IMR-90 (cell line): ENCODE data around the gene CHMP3. TPM values are rescaled to one million over a fixed set of nuclear protein-coding genes. Genes with fewer than 3 reads are reported as not detected.

ENCODE experiments used
- ATAC-seq: fragments of 200-7000 bp; cut with Tn5 transposase; 2 replicates; pipeline ENCODE4 v1.9.1; 2020; ENCODE audit warnings: low read depth, mild to moderate bottlenecking, moderate library complexity
- BruUV-seq: library from RNA; stranded (reverse); fragments of 400-500 nt; replicated peaks from 2 replicates; lab custom pipeline; 2021; lab: Mats Ljungman, UMichigan
- CTCF ChIA-PET: fragments of 300-600 bp; formaldehyde crosslinking; extraction: SDS; loops from one replicate; lab custom pipeline; 2021; ENCODE audit warnings: antibody characterized with exemption; lab: Yijun Ruan, JAX
- POLR2A ChIA-PET: fragments of 300-600 bp; sonication (Branson Sonifier 250); formaldehyde crosslinking; loops from one replicate; lab custom pipeline; 2022; ENCODE audit warnings: antibody characterized with exemption; ENCODE audit not compliant: unreplicated experiment; lab: Charles Lee
- DNase-seq: peaks from one replicate; pipeline ENCODE4 v3.0.0; 2013
- H2AFZ ChIP-seq: replicated peaks from 2 replicates; pipeline ENCODE3; 2013; ENCODE audit warnings: low read length, mild to moderate bottlenecking; ENCODE audit not compliant: poor library complexity
- H2AK5ac ChIP-seq: 2 replicates; pipeline ENCODE4 v1.6.1; 2013; ENCODE audit warnings: low read depth, low read length, inconsistent platforms
- H2AK9ac ChIP-seq: replicated peaks from 2 replicates; pipeline ENCODE3; 2013; ENCODE audit warnings: mild to moderate bottlenecking, low read depth, low read length, moderate library complexity; ENCODE audit not compliant: poor library complexity
- H2BK120ac ChIP-seq: 2 replicates; pipeline ENCODE4 v1.6.1; 2013; ENCODE audit warnings: low read depth, low read length, inconsistent platforms
- H2BK15ac ChIP-seq: 3 replicates; pipeline ENCODE4 v1.6.1; 2013; ENCODE audit warnings: low read depth, low read length, inconsistent platforms
- H2BK20ac ChIP-seq: 2 replicates; pipeline ENCODE4 v1.6.1; 2013; ENCODE audit warnings: low read depth, mild to moderate bottlenecking, inconsistent platforms, low read length, moderate library complexity
- H2BK5ac ChIP-seq: 2 replicates; pipeline ENCODE4 v1.6.1; 2013; ENCODE audit warnings: mild to moderate bottlenecking, low read depth, low read length, inconsistent platforms; ENCODE audit not compliant: poor library complexity, severe bottlenecking
- H3K14ac ChIP-seq: replicated peaks from 2 replicates; pipeline ENCODE4 v1.6.1; 2013; ENCODE audit warnings: low read depth, low read length, inconsistent platforms
- H3K18ac ChIP-seq: 2 replicates; pipeline ENCODE4 v1.6.1; 2013; ENCODE audit warnings: low read depth, low read length, control low read depth
- H3K23ac ChIP-seq: 2 replicates; pipeline ENCODE4 v1.6.1; 2013; ENCODE audit warnings: low read depth, low read length, inconsistent platforms
- H3K27ac ChIP-seq: 2 replicates; pipeline ENCODE4 v1.5.1; 2013; ENCODE audit warnings: mild to moderate bottlenecking, control low read depth, low read length; ENCODE audit not compliant: insufficient read depth
- H3K27me3 ChIP-seq: 2 replicates; pipeline ENCODE4 v1.6.1; 2013; ENCODE audit warnings: low read length; ENCODE audit not compliant: control insufficient read depth, insufficient read depth
- H3K36me3 ChIP-seq: 2 replicates; pipeline ENCODE4 v1.6.1; 2013; ENCODE audit warnings: low read length, mixed read lengths; ENCODE audit not compliant: control insufficient read depth, insufficient read depth
- H3K4ac ChIP-seq: 2 replicates; pipeline ENCODE4 v1.6.1; 2013; ENCODE audit warnings: low read depth, low read length, inconsistent platforms
- H3K4me1 ChIP-seq: 2 replicates; pipeline ENCODE4 v1.6.1; 2013; ENCODE audit warnings: low read length, mixed read lengths; ENCODE audit not compliant: control insufficient read depth, insufficient read depth
- H3K4me2 ChIP-seq: 2 replicates; pipeline ENCODE4 v1.6.1; 2013; ENCODE audit warnings: low read depth, mild to moderate bottlenecking, control low read depth, low read length, moderate library complexity
- H3K4me3 ChIP-seq: 2 replicates; pipeline ENCODE4 v1.5.1; 2013; ENCODE audit warnings: low read depth, mild to moderate bottlenecking, control low read depth, low read length, moderate library complexity; ENCODE audit not compliant: insufficient read depth
- H3K56ac ChIP-seq: 2 replicates; pipeline ENCODE4 v1.6.1; 2013; ENCODE audit warnings: low read length, inconsistent platforms; ENCODE audit not compliant: insufficient read depth; ENCODE audit errors: extremely low read depth
- H3K79me1 ChIP-seq, 2 experiments: 2 replicates each; pipeline ENCODE4 v1.6.1; 2013; ENCODE audit warnings: low read length in 2 of 2, inconsistent platforms in 1 of 2, low read depth in 1 of 2
- H3K9ac ChIP-seq: 2 replicates; pipeline ENCODE4 v1.6.1; 2013; ENCODE audit warnings: low read depth, low read length, control low read depth
- H3K9me1 ChIP-seq: 2 replicates; pipeline ENCODE4 v1.6.1; 2013; ENCODE audit warnings: low read length, inconsistent platforms; ENCODE audit not compliant: insufficient read depth
- H3K9me3 ChIP-seq: 2 replicates; pipeline ENCODE4 v1.6.1; 2013; ENCODE audit warnings: low read length; ENCODE audit not compliant: control insufficient read depth, insufficient read depth
- H4K20me1 ChIP-seq: 2 replicates; pipeline ENCODE4 v1.6.1; 2013; ENCODE audit warnings: low read length, inconsistent platforms; ENCODE audit not compliant: insufficient read depth
- H4K5ac ChIP-seq: 2 replicates; pipeline ENCODE4 v1.6.1; 2013; ENCODE audit warnings: mild to moderate bottlenecking, low read depth, low read length, control low read depth
- H4K8ac ChIP-seq, 2 experiments: 2 replicates each; pipeline ENCODE4 v1.6.1; 2013; ENCODE audit warnings: low read depth in 2 of 2, low read length in 2 of 2, control low read depth in 1 of 2, inconsistent platforms in 1 of 2
- H4K91ac ChIP-seq: 2 replicates; pipeline ENCODE4 v1.6.1; 2013; ENCODE audit warnings: low read depth, low read length, inconsistent platforms; ENCODE audit not compliant: insufficient read depth
- FOS ChIP-seq: fragments of 150-350 bp; IDR thresholded peaks from 2 replicates; pipeline ENCODE4 v1.6.1; 2016; ENCODE audit warnings: low read depth, low read length
- MAZ ChIP-seq: IDR thresholded peaks from 2 replicates; pipeline ENCODE4 v1.6.1; 2012; ENCODE audit warnings: low read depth, mild to moderate bottlenecking, low read length, improper control_type of control experiment, moderate library complexity, borderline replicate concordance
- RAD21 ChIP-seq: IDR thresholded peaks from 2 replicates; pipeline ENCODE4 v1.6.1; 2012; ENCODE audit warnings: low read length, improper control_type of control experiment
- WGBS, 2 experiments: methylation state at CpG; one replicate each; pipeline versions ENCODE4 v1.1.5 to v1.1.7; 2013; ENCODE audit warnings: missing lambda C conversion rate in 2 of 2; ENCODE audit not compliant: insufficient read length in 1 of 2; ENCODE audit errors: extremely low coverage in 2 of 2; 5-methylcytosine and 5-hydroxymethylcytosine counted together
- dilution Hi-C: fragments of 300-500 bp; cut with HindIII; formaldehyde crosslinking; loops from one replicate; pipeline ENCODE4 v1.14.3; 2018; ENCODE audit warnings: low sequenced_read_pairs; ENCODE audit not compliant: unreplicated experiment
- in situ Hi-C: fragments of 300-500 bp; cut with MboI; formaldehyde crosslinking; loops from 3 replicates; pipeline ENCODE4 v1.14.3; 2019; ENCODE audit warnings: low sequenced_read_pairs, inconsistent platforms, mixed read lengths
- intact Hi-C: fragments of 100-400 bp; cut with micrococcal nuclease; formaldehyde crosslinking; loops from 2 replicates; pipeline ENCODE4 v1.10.0; 2022
- polyA plus RNA-seq, 3 experiments: library from polyadenylated mRNA; depleted of rRNA; stranded (reverse); fragments of >200 nt; gene quantifications; 2 replicates each; pipeline ENCODE4 v1.2.3, GENCODE V29; 2012; ENCODE audit warnings: low replicate concordance in 1 of 3
- total RNA-seq: library from RNA; depleted of rRNA; stranded (reverse); fragments of >200 nt; gene quantifications from 2 replicates; pipeline ENCODE4 v1.2.3, GENCODE V29; 2012
- TF ChIP-seq, protein P1 (sequence below): fragments of 150-350 bp; IDR thresholded peaks from 2 replicates; pipeline ENCODE4 v1.6.1; 2016; ENCODE audit warnings: low read depth, mild to moderate bottlenecking, low read length, moderate library complexity, borderline replicate concordance

CHMP3 gene
- total and polyA plus RNA-seq, 2 of the 4 experiments (the other 2 are of a cell fraction), result 38.4 to 84.6 TPM

DNA sequence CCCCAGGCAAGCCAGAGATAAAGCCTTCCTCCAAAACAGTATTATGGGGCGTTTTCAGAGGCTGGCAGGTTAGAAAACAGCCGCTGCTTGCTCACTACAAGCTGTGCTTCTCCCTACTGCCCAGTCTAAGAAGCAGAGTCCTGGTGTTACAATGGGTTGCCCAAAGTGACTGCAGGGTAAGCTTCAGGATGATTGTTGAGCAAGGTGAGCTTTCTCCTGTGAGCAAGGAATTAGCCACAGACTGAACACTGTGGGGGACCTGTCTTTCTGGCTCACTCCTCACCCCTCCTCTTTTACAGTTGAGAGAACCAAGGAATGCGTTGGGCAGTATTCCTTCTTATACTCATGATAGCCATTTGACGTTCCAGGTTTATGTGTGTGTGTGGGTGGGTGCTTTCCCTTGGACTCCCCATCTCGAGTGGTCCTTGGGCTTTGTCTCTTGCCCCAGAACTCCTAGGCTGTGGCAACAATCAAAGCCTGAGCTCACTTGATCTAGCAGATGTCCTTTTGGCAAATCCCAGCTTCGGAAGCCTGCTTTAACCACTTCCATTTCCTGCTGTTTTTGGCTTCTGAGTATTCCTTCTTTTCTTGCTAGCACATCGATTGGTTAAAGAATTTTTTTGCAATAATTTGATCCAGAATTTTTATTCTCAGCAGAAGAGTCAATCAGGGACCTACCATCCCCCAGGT lies 74.5 kb downstream of the CHMP3 start:
- no peak overlapping the region for H2BK120ac ChIP-seq
- H3K56ac ChIP-seq, result no peak overlapping the region
- no peak overlapping the region for H3K14ac ChIP-seq
- 100% methylated on average over 1 of the region's 7 CpGs; no CpG with 5 or more reads in 1 of the 2 experiments for WGBS, 2 experiments
- H3K79me1 ChIP-seq, result peaks cover 13 to 17% of the 10 kb centered on the region in 2 experiments
- peaks cover 63% of the 10 kb centered on the region for H3K36me3 ChIP-seq
- dilution Hi-C loops, result no loop called here
- H2BK15ac ChIP-seq, result no peak overlapping the region
- no peaks in the 10 kb centered on the region for H3K4me1 ChIP-seq
- no peak overlapping the region for H2AK5ac ChIP-seq
- ChIA-PET POLR2A (no interaction called here), CTCF (no interaction called here)
- DNase-seq (no peak), ATAC-seq (no peak)
- H2AFZ ChIP-seq, result no peak overlapping the region
- no peak overlapping the region for H3K9ac ChIP-seq
- H3K27me3 ChIP-seq, result no peaks in the 10 kb centered on the region
- H4K8ac ChIP-seq, result no peak overlapping the region
- H4K91ac ChIP-seq, result no peak overlapping the region
- TF ChIP-seq, protein P1, sequence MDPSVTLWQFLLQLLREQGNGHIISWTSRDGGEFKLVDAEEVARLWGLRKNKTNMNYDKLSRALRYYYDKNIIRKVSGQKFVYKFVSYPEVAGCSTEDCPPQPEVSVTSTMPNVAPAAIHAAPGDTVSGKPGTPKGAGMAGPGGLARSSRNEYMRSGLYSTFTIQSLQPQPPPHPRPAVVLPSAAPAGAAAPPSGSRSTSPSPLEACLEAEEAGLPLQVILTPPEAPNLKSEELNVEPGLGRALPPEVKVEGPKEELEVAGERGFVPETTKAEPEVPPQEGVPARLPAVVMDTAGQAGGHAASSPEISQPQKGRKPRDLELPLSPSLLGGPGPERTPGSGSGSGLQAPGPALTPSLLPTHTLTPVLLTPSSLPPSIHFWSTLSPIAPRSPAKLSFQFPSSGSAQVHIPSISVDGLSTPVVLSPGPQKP, result no peak
- TF ChIP-seq FOS, result no peak
- no peak for TF ChIP-seq MAZ
- no peak for TF ChIP-seq RAD21
- H3K9me3 ChIP-seq, result no peaks in the 10 kb centered on the region
- peaks cover 3% of the 10 kb centered on the region; the same call in 1 of the 2 replicates for H4K20me1 ChIP-seq
- H3K4me2 ChIP-seq, result no peak overlapping the region
- no peak overlapping the region for H3K18ac ChIP-seq
- intact Hi-C loops, result no loop called here
- H2BK20ac ChIP-seq, result no peak overlapping the region
- in situ Hi-C loops, result no loop called here
- H4K5ac ChIP-seq, result no peak overlapping the region
- no peaks in the 10 kb centered on the region for H3K9me1 ChIP-seq
- no peak overlapping the region for H3K27ac ChIP-seq
- H2AK9ac ChIP-seq, result no peak overlapping the region
- no peak overlapping the region for H3K4me3 ChIP-seq
- no peak overlapping the region for H3K23ac ChIP-seq
- BruUV-seq, result no TSS peak
- H3K4ac ChIP-seq, result no peak overlapping the region
- H2BK5ac ChIP-seq, result no peak overlapping the region
